Motor neuron (in vitro differentiated cells): ENCODE measurements around the gene CSK. TPM values are rescaled to one million over a fixed set of nuclear protein-coding genes. Genes with fewer than 3 reads are reported as not detected.

ENCODE experiments used
- ATAC-seq, 8 experiments: fragments of 200-7000 bp; cut with Tn5 transposase; replicated peaks in 6 of 8; 2 replicates each; pipeline ENCODE4 v1.8.0; 2021; ENCODE audit warnings: mild to moderate bottlenecking in 8 of 8, moderate library complexity in 8 of 8
- H3K27ac ChIP-seq, 2 donors: fragments of 250-450 bp; sonication (Bioruptor Pico); 2 replicates each; pipeline ENCODE4 v1.9.0; 2021; ENCODE audit warnings: antibody characterized with exemption in 2 of 2, mild to moderate bottlenecking in 2 of 2, moderate library complexity in 1 of 2
- H3K4me1 ChIP-seq, 2 donors: fragments of 250-450 bp; sonication (Bioruptor Pico); replicated peaks in 1 of 2; 2 replicates each; pipeline ENCODE4 v1.6.1; 2021; ENCODE audit warnings: antibody characterized with exemption in 2 of 2, mild to moderate bottlenecking in 2 of 2, moderate library complexity in 1 of 2
- H3K4me3 ChIP-seq, 5 donors: fragments of 250-450 bp; sonication (Bioruptor Pico); 2 replicates each; pipeline ENCODE4 v1.9.0; 2021; ENCODE audit warnings: antibody characterized with exemption in 5 of 5, mild to moderate bottlenecking in 5 of 5, moderate library complexity in 4 of 5
- WGBS, 10 experiments: fragments of 450-650 bp; shearing (Covaris generic); methylation state at CpG; one replicate each; pipeline ENCODE4 v1.0.0; 2022; 5-methylcytosine and 5-hydroxymethylcytosine counted together
- in situ Hi-C, 9 experiments: fragments of 400-800 bp; cut with MboI; loops; one replicate each; pipeline ENCODE4 v1.15.0; 2021; ENCODE audit warnings: low sequenced_read_pairs in 9 of 9, low pct_unique_long_range_greater_than_20kb in 2 of 9; ENCODE audit not compliant: unreplicated experiment in 9 of 9
- total RNA-seq, 8 experiments: library from RNA; unstranded; fragments of 300-600 nt; gene quantifications; 2 replicates each; pipeline versions ENCODE4 v1.2.3 to v1.2.4, GENCODE V29; 2022

CSK gene
- total RNA-seq, 8 experiments from 2014 or later: 15.6 to 155 (median 27.0) TPM

GRCh38 chr15:74816624-74817369 lies 34.9 kb downstream of the CSK start:
- in situ Hi-C loops: no loop called here
- peaks cover 24 to 26% of the 10 kb centered on the region in 2 donors for H3K4me1 ChIP-seq
- WGBS, 10 experiments: 0 to 61% (median 25%) methylated on average over 1 to 9 of the region's 19 CpGs; no CpG with 5 or more reads in 5 of the 10 experiments
- no peak overlapping the region for H3K27ac ChIP-seq
- H3K4me3 ChIP-seq: no peak overlapping the region
- peak in 6 of 8 experiments; percentile 1 to 55 (median 10) for ATAC-seq

- WGBS, 10 experiments: 0 to 86% (median 34%) methylated on average over 1 to 3 of the region's 9 CpGs; no CpG with 5 or more reads in 5 of the 10 experiments
- in situ Hi-C loops: no loop called here
- ATAC-seq: peak in 7 of 8 experiments; percentile 9 to 72 (median 68)
- peak overlapping the region in 1 of 2 donors; percentile 29 for H3K27ac ChIP-seq
- no peak overlapping the region for H3K4me3 ChIP-seq
- peaks cover 26 to 27% of the 10 kb centered on the region in 2 donors for H3K4me1 ChIP-seq
Observed at GRCh38 chr15:74817370-74817737, 35.5 kb downstream of the CSK start.

- WGBS, 10 experiments: 78 to 100% (median 100%) methylated on average over 1 to 2 of the region's 5 CpGs; no CpG with 5 or more reads in 7 of the 10 experiments
- no peak overlapping the region for H3K27ac ChIP-seq
- no peak overlapping the region for H3K4me3 ChIP-seq
- H3K4me1 ChIP-seq: peaks cover 26 to 31% of the 10 kb centered on the region in 2 donors
- in situ Hi-C loops: no loop called here
- ATAC-seq: no peak
Observed at GRCh38 chr15:74820056-74820455, 38.2 kb downstream of the CSK start.

GRCh38 chr15:74821091-74821789 lies 39.4 kb downstream of the CSK start:
- in situ Hi-C loops: no loop called here
- Histone ChIP-seq H3K4me1 (peaks cover 32 to 38% of the 10 kb centered on the region in 2 donors), H3K27ac (peak overlapping the region; percentile 7 to 18), H3K4me3 (no peak overlapping the region)
- ATAC-seq: peak; percentile 42 to 91 (median 68)
- WGBS, 10 experiments: 0 to 47% (median 19%) methylated on average over 1 to 6 of the region's 11 CpGs; no CpG with 5 or more reads in 4 of the 10 experiments

DNA sequence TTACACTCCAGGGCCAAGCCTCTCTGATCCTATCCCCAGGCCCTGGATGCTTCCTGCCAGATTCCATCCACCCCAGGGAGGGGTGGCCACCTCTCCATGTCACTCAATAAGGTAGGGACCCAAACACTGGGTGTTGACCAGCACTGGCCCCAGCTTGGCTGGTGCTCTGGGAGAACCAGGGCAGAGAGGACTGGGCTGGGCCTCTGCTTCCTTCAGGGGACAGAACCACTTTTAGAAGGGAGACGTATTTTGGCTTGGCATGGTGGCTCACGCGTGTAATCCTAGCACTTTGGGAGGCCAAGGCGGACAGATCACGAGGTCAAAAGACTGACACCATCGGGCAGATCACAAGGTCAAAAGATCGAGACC lies 39.9 kb downstream of the CSK start:
- no peak overlapping the region for H3K4me3 ChIP-seq
- H3K4me1 ChIP-seq: peaks cover 34 to 42% of the 10 kb centered on the region in 2 donors
- peak overlapping the region in 1 of 2 donors; percentile 7 for H3K27ac ChIP-seq
- no peak for ATAC-seq
- in situ Hi-C loops: no loop called here
- 80 to 100% (median 80%) methylated on average over 1 to 3 of the region's 7 CpGs; no CpG with 5 or more reads in 5 of the 10 experiments for WGBS, 10 experiments

DNA sequence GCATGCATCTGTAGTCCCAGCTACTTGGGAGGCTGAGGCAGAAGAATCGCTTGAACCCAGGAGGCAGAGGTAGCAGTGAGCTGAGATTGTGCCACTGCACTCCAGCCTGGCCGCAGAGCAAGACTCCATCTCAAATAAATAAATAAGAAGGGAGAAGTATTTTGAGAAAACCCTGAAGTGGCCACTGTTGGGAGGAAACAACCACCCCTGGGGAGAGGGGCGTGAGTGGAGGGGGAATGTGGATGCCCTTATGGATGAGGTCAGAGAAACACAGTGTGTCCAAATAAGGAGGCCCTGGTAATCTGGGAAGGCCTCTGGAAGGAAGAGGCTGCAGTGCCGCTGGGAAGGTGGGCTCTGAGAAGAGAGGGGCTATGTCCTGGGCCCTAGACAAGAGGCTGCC lies 40.4 kb downstream of the CSK start:
- in situ Hi-C loops: no loop called here
- WGBS, 10 experiments: 73 to 100% (median 86%) methylated on average over 1 to 3 of the region's 4 CpGs; no CpG with 5 or more reads in 5 of the 10 experiments
- ATAC-seq: no peak
- H3K4me3 ChIP-seq: no peak overlapping the region
- H3K27ac ChIP-seq: no peak overlapping the region
- peaks cover 33 to 40% of the 10 kb centered on the region in 2 donors for H3K4me1 ChIP-seq

- Histone ChIP-seq H3K27ac (no peak overlapping the region), H3K4me3 (no peak overlapping the region), H3K4me1 (peaks cover 28 to 38% of the 10 kb centered on the region in 2 donors)
- in situ Hi-C loops: no loop called here
- 0 to 100% (median 73%) methylated on average over 1 to 2 of the region's 6 CpGs; no CpG with 5 or more reads in 5 of the 10 experiments for WGBS, 10 experiments
- ATAC-seq: no peak
Observed at GRCh38 chr15:74823324-74823723, 41.4 kb downstream of the CSK start.

DNA sequence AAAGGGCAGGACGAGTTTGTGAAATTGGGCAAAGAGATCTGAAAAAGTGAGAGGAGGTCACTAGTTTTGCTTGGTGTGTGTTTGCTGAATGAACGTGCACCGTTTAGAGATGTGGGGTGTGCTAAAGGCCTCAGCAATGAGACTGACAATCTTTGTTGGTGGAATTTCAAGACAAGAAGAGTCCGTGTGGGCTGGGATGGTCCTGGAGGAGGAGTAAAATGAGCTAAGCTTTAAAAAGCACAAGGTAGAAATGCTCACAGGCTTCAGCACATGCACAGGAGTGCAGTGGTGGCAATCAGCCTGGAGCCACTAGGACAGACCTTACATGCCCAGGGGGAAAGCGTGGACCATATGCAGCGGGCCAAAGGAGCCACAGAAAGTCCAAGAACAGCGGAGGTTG lies 43.1 kb downstream of the CSK start:
- no peak overlapping the region for H3K27ac ChIP-seq
- 29 to 71% (median 51%) methylated on average over 1 to 7 of the region's 7 CpGs; no CpG with 5 or more reads in 3 of the 10 experiments for WGBS, 10 experiments
- in situ Hi-C loops: no loop called here
- no peak overlapping the region for H3K4me3 ChIP-seq
- H3K4me1 ChIP-seq: peaks cover 28 to 38% of the 10 kb centered on the region in 2 donors
- ATAC-seq: no peak

DNA sequence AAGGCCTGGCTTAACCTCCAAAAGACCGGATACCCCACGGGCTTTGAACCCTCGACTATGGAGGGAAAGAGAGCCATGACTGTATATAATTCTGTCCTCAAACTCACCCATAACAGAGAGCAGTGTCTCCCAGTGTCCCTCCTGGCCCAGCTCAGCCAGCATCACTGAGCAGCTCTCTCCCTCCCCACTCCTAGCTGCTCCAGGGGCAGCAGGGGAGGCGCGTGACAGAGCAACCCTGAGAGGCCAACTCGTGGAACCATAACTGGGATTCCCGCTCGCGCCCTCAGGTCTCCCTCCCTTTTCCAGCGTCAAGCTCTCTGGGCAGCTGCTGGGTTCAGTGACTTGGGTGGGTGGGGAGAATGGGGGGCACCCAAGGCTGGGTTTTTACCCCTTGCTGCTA lies 44.0 kb downstream of the CSK start:
- H3K27ac ChIP-seq: no peak overlapping the region
- peak in 5 of 8 experiments; percentile 48 to 65 (median 56) for ATAC-seq
- peaks cover 24 to 31% of the 10 kb centered on the region in 2 donors for H3K4me1 ChIP-seq
- H3K4me3 ChIP-seq: no peak overlapping the region
- 40 to 64% (median 44%) methylated on average over 2 to 3 of the region's 10 CpGs; no CpG with 5 or more reads in 7 of the 10 experiments for WGBS, 10 experiments
- in situ Hi-C loops: no loop called here

- no CpG with 5 or more reads among the region's 44 CpGs for WGBS, 10 experiments
- peaks cover 18 to 26% of the 10 kb centered on the region in 2 donors for H3K4me1 ChIP-seq
- peak; percentile 48 to 77 (median 71) for ATAC-seq
- in situ Hi-C loops: no loop called here
- peak within 1 kb of the TSS in 3 of 5 donors; percentile 3 to 14 (median 9) for H3K4me3 ChIP-seq
- H3K27ac ChIP-seq: no peak within 1 kb of the TSS
Observed at GRCh38 chr15:74826364-74826819, 44.5 kb downstream of the CSK start, which contains the start of gene CPLX3. Gene CPLX3, plus strand, starts transcription at chr15:74826627. Its CDS starts 77 bp downstream, at chr15:74826704.

- ATAC-seq: no peak
- 9 to 60% (median 27%) methylated on average over 1 to 9 of the region's 21 CpGs; no CpG with 5 or more reads in 7 of the 10 experiments for whole genome bisulfite sequencing, 10 experiments
- in situ Hi-C loops: no loop called here
- Histone ChIP-seq H3K4me1 (peaks cover 17 to 25% of the 10 kb centered on the region in 2 donors), H3K4me3 (peak overlapping the region in 1 of 5 donors; percentile 9), H3K27ac (no peak overlapping the region)
Observed at GRCh38 chr15:74826921-74827320, 45.0 kb downstream of the CSK start.

DNA sequence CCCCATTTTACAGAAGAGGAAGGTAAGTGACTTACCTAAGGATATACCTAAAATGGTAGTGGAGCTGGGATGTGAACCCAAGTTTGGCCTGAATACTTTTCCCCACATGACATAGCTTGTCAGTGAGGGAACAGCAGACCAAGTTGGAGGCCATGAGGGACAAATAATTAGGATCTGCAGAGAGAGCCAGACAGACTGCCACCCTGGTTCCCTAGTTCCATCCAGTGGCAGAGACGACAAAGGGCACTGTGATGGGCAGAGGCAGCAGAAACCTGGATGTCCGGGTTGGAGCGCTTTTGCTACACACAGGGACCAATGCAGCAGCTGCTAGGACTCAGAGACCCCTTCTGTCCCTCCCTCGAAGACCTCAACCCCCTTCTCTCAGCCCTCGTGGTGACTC lies 45.7 kb downstream of the CSK start:
- no peak overlapping the region for H3K27ac ChIP-seq
- no peak for ATAC-seq
- peaks cover 24 to 30% of the 10 kb centered on the region in 2 donors for H3K4me1 ChIP-seq
- H3K4me3 ChIP-seq: no peak overlapping the region
- 0 to 80% (median 44%) methylated on average over 1 to 5 of the region's 5 CpGs; no CpG with 5 or more reads in 4 of the 10 experiments for WGBS, 10 experiments
- in situ Hi-C loops: no loop called here

GRCh38 chr15:74828835-74829234 lies 47.0 kb downstream of the CSK start:
- ATAC-seq: no peak

More at GRCh38 chr15:74828835-74829234, 47.0 kb downstream of the CSK start:
- Histone ChIP-seq H3K4me1 (peaks cover 35 to 38% of the 10 kb centered on the region in 2 donors), H3K4me3 (no peak overlapping the region), H3K27ac (no peak overlapping the region)
- in situ Hi-C loops: no loop called here
- 0 to 100% (median 63%) methylated on average over 1 to 6 of the region's 6 CpGs for WGBS, 10 experiments
